Hepatocyte (in vitro differentiated cells): ENCODE results near the gene CLDN5. TPM values are rescaled to one million over a fixed set of nuclear protein-coding genes. Genes with fewer than 3 reads are reported as not detected.

Experiments
- DNase-seq: peaks from one replicate; pipeline ENCODE4 v3.0.0-alpha.2; 2016; ENCODE audit warnings: low spot score
- H2AFZ ChIP-seq: fragments of 200-600 bp; sonication (generic); 2 replicates; pipeline ENCODE4 v1.6.0; 2016; ENCODE audit warnings: antibody characterized with exemption, mild to moderate bottlenecking
- H3K27ac ChIP-seq: fragments of 200-600 bp; sonication (generic); 2 replicates; pipeline ENCODE4 v1.5.1; 2016; ENCODE audit warnings: mild to moderate bottlenecking
- H3K27me3 ChIP-seq: fragments of 200-600 bp; sonication (generic); 2 replicates; pipeline ENCODE4 v1.6.1; 2016
- H3K36me3 ChIP-seq: fragments of 200-600 bp; sonication (generic); replicated peaks from 2 replicates; pipeline ENCODE4 v1.5.1; 2016; ENCODE audit warnings: low read depth; ENCODE audit not compliant: insufficient read depth
- H3K4me1 ChIP-seq: fragments of 200-600 bp; sonication (generic); 2 replicates; pipeline ENCODE4 v1.5.1; 2016; ENCODE audit warnings: mild to moderate bottlenecking, moderate library complexity; ENCODE audit not compliant: insufficient read depth
- H3K4me2 ChIP-seq: fragments of 200-600 bp; sonication (generic); 2 replicates; pipeline ENCODE4 v1.6.0; 2016
- H3K4me3 ChIP-seq: fragments of 200-600 bp; sonication (generic); 2 replicates; pipeline ENCODE4 v1.5.1; 2016; ENCODE audit warnings: mild to moderate bottlenecking
- H3K79me2 ChIP-seq: fragments of 200-600 bp; sonication (generic); 2 replicates; pipeline ENCODE4 v1.6.0; 2017; ENCODE audit warnings: mild to moderate bottlenecking
- H3K9me2 ChIP-seq: fragments of 200-600 bp; sonication (generic); replicated peaks from 2 replicates; pipeline ENCODE4 v1.6.0; 2017; ENCODE audit warnings: mild to moderate bottlenecking; ENCODE audit not compliant: insufficient read depth
- H3K9me3 ChIP-seq: fragments of 200-600 bp; sonication (generic); 2 replicates; pipeline ENCODE4 v1.5.1; 2016; ENCODE audit warnings: low read depth, mild to moderate bottlenecking
- H4K20me1 ChIP-seq: fragments of 200-600 bp; sonication (generic); 2 replicates; pipeline ENCODE4 v1.6.0; 2016; ENCODE audit warnings: mild to moderate bottlenecking; ENCODE audit not compliant: insufficient read depth, poor library complexity, severe bottlenecking
- EZH2 ChIP-seq: fragments of 200-600 bp; sonication (generic); IDR thresholded peaks from 2 replicates; pipeline ENCODE4 v1.6.1; 2016; ENCODE audit warnings: antibody characterized with exemption, mild to moderate bottlenecking, borderline replicate concordance
- EZH2phosphoT487 ChIP-seq: fragments of 200-600 bp; sonication (generic); IDR thresholded peaks from one replicate; pipeline ENCODE4 v1.6.1; 2018; ENCODE audit warnings: antibody characterized with exemption, mild to moderate bottlenecking, low read depth, moderate library complexity; ENCODE audit not compliant: unreplicated experiment, severe bottlenecking
- WGBS: methylation state at CpG from one replicate; pipeline ENCODE4 v1.1.6; 2016; ENCODE audit warnings: low lambda C conversion rate; ENCODE audit errors: missing lambda C conversion rate; 5-methylcytosine and 5-hydroxymethylcytosine counted together
- polyA plus RNA-seq: library from polyadenylated mRNA; unstranded; fragments of >200 nt; fragmentation: Nextera tagmentation; extraction: Ambion mirVana; gene quantifications from 2 replicates; pipeline ENCODE4 v1.2.1, GENCODE V29; 2016
- total RNA-seq: library from RNA; depleted of rRNA; stranded (reverse); fragments of >200 nt; gene quantifications from 2 replicates; pipeline ENCODE4 v1.2.3, GENCODE V29; 2014
- TF ChIP-seq, protein P1 (sequence below): fragments of 200-600 bp; sonication (generic); IDR thresholded peaks from 2 replicates; pipeline ENCODE4 v1.5.1; 2016; ENCODE audit warnings: antibody characterized with exemption, mild to moderate bottlenecking; ENCODE audit not compliant: poor library complexity

Gene CLDN5
- total and polyA plus RNA-seq, 2 experiments from 2014 or later, result 4.9 to 9.9 TPM

GRCh38 chr22:19494001-19494560 lies 30.1 kb downstream of the CLDN5 start:
- Histone ChIP-seq H3K4me3 (no peak overlapping the region), H3K36me3 (no peaks in the 10 kb centered on the region)
- WGBS, result 98% methylated on average over 8 of the region's 8 CpGs

DNA sequence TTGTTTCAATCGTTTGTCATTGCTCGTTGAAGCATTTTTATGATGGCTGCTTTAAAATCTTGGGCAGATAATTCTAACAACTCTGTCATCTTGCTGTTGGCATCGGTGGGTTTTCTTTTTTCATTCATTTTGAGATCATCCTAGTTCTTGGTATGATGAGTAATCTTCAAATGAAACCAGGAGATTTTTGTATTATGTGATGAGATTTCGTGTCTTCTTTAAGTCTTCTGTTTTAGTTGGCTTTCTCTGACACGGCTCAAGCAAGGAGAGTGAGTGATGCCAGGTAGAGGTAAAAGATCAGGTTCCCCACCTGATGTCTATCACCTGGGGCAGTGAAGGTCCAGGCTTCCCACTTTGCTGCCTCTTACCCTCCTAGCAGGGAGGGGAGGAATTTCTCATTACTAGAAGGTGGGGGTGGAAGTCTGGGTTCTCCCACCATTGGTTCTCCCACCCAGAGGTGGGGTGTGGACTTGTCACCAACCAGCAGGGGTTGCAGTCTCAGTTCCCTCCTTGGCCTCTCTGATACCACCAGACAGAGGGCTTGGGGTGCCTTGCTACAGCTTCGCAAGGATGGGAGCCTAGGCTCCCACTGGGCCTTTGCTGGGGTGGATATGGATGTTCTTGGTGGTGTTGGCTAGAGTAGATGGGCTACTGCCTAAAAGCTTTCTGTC lies 31.6 kb downstream of the CLDN5 start:
- Histone ChIP-seq H4K20me1 (no peaks in the 10 kb centered on the region), H3K79me2 (no peaks in the 10 kb centered on the region), H3K9me2 (no peaks in the 10 kb centered on the region), H3K36me3 (no peaks in the 10 kb centered on the region), H3K27me3 (no peaks in the 10 kb centered on the region), H3K9me3 (no peaks in the 10 kb centered on the region), H3K4me1 (no peaks in the 10 kb centered on the region), H3K4me2 (no peak overlapping the region), H3K27ac (no peak overlapping the region), H3K4me3 (no peak overlapping the region), H2AFZ (no peak overlapping the region)
- no peak for DNase-seq
- WGBS, result 91% methylated on average over 6 of the region's 6 CpGs
- TF ChIP-seq, protein P1, sequence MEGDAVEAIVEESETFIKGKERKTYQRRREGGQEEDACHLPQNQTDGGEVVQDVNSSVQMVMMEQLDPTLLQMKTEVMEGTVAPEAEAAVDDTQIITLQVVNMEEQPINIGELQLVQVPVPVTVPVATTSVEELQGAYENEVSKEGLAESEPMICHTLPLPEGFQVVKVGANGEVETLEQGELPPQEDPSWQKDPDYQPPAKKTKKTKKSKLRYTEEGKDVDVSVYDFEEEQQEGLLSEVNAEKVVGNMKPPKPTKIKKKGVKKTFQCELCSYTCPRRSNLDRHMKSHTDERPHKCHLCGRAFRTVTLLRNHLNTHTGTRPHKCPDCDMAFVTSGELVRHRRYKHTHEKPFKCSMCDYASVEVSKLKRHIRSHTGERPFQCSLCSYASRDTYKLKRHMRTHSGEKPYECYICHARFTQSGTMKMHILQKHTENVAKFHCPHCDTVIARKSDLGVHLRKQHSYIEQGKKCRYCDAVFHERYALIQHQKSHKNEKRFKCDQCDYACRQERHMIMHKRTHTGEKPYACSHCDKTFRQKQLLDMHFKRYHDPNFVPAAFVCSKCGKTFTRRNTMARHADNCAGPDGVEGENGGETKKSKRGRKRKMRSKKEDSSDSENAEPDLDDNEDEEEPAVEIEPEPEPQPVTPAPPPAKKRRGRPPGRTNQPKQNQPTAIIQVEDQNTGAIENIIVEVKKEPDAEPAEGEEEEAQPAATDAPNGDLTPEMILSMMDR, result no peak
- TF ChIP-seq EZH2phosphoT487 (no peak), EZH2 (no peak)

More at GRCh38 chr22:19494001-19494560, 30.1 kb downstream of the CLDN5 start:
- H3K79me2 ChIP-seq, result no peaks in the 10 kb centered on the region
- no peaks in the 10 kb centered on the region for H3K4me1 ChIP-seq
- DNase-seq, result no peak
- no peak overlapping the region for H3K27ac ChIP-seq
- H3K9me3 ChIP-seq, result no peaks in the 10 kb centered on the region
- TF ChIP-seq, protein P1, result no peak
- TF ChIP-seq EZH2, result no peak
- no peak for TF ChIP-seq EZH2phosphoT487
- H3K9me2 ChIP-seq, result no peaks in the 10 kb centered on the region
- H3K4me2 ChIP-seq, result no peak overlapping the region
- no peak overlapping the region for H2AFZ ChIP-seq
- no peaks in the 10 kb centered on the region for H3K27me3 ChIP-seq
- no peaks in the 10 kb centered on the region for H4K20me1 ChIP-seq

DNA sequence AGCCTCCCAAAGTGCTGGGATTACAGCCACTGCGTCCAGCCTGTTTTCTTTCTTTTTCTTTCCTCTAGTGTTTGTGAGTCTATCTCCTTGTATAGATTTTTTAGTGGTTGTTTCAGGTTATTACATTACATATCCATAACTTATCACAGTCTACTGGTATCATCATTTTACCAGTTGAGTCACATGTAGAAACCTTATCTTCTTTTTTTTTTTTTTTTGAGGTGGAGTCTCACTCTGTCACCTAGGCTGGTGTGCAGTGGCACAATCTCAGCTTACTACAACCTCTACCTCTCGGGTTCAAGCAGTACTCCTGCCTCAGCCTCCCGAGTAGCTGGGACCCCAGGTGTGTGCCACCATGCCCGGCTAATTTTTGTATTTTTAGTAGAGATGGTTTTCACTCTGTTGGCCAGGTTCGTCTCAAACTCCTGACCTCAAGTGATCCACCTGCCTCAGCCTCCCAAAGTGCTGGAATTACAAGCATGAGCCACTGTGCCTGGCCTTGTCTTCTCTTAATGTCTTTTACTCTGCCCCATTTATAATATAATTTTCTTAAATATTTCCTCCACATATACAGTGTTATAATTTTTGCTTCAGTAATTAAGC lies 33.5 kb downstream of the CLDN5 start:
- no peak for DNase-seq
- TF ChIP-seq EZH2phosphoT487 (no peak), EZH2 (no peak)
- TF ChIP-seq, protein P1, result no peak
- H3K9me3 ChIP-seq, result no peaks in the 10 kb centered on the region
- H3K9me2 ChIP-seq, result no peaks in the 10 kb centered on the region
- H4K20me1 ChIP-seq, result no peaks in the 10 kb centered on the region
- no peak overlapping the region for H2AFZ ChIP-seq
- H3K27me3 ChIP-seq, result no peaks in the 10 kb centered on the region
- H3K4me2 ChIP-seq, result no peak overlapping the region
- no peak overlapping the region for H3K27ac ChIP-seq
- H3K4me3 ChIP-seq, result no peak overlapping the region
- 100% methylated on average over 5 of the region's 5 CpGs for WGBS
- no peaks in the 10 kb centered on the region for H3K4me1 ChIP-seq
- no peaks in the 10 kb centered on the region for H3K36me3 ChIP-seq
- H3K79me2 ChIP-seq, result no peaks in the 10 kb centered on the region
